GM15510 (cell line): ENCODE results near the gene KITLG.

Source experiments
- POLR2A ChIP-seq: IDR thresholded peaks from 3 replicates; pipeline ENCODE4 v1.6.1; 2011; ENCODE audit warnings: borderline replicate concordance; ENCODE audit not compliant: insufficient read length; ENCODE audit errors: extremely low read depth

KITLG gene

DNA sequence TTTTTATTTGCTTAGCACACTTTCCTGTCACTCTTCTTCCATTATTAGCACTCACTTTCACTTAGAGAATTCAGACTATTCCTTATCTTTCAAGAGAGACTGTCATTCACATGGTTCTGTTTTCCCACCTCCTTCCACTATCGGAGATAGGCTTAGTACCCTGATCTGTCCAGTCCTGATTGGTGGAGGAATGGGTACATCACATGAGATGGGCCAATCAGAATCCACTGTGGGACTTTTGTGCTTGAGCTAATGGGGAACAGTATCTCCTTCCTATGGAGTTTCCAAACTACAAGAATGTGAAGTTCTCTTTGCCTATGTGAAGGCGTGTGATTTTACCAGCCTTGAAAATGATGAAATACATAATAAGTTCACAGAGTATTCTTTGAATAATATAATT is 4.8 kb upstream of the KITLG start:
- TF ChIP-seq POLR2A = no peak

DNA sequence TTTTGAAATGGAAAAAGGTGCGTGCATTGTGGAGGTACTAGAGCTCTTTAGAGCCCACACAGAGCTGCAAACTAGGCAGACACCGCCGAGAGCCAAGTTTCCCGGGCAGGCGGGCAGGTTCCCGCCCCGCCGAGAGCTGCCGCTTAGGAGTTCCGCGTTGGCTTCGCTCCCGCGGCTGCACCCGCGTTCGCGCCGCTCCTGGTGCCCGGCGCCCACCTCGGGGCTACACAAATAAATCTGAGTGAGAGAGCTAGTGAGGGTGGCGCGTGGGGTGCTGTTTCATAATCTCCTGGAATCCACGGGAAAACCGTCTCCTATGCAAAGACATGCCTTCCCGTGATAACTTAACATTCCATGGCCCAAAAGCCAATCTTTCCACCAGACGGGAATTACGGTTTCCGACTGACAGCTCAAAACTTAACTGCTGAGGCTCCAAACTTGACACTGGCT is 645 bp downstream of the KITLG start:
- TF ChIP-seq POLR2A = no peak

DNA sequence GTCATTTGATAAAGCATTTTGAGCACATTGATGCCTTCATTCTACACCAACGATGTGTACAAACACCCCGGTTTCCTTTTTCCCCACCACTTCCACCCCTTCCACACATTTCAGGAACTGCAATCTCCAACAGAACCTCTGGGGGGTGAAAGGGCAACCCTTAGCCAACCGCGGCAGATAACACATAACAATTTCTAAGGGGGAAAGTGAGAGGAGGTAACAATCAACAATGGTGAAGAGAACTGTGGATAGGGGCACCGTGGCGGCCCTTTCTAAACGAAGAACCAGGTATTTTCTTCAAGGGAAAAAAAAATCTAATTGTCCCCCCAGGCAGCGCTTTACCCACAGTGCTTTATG is 1.1 kb downstream of the KITLG start:
- no peak for TF ChIP-seq POLR2A

DNA sequence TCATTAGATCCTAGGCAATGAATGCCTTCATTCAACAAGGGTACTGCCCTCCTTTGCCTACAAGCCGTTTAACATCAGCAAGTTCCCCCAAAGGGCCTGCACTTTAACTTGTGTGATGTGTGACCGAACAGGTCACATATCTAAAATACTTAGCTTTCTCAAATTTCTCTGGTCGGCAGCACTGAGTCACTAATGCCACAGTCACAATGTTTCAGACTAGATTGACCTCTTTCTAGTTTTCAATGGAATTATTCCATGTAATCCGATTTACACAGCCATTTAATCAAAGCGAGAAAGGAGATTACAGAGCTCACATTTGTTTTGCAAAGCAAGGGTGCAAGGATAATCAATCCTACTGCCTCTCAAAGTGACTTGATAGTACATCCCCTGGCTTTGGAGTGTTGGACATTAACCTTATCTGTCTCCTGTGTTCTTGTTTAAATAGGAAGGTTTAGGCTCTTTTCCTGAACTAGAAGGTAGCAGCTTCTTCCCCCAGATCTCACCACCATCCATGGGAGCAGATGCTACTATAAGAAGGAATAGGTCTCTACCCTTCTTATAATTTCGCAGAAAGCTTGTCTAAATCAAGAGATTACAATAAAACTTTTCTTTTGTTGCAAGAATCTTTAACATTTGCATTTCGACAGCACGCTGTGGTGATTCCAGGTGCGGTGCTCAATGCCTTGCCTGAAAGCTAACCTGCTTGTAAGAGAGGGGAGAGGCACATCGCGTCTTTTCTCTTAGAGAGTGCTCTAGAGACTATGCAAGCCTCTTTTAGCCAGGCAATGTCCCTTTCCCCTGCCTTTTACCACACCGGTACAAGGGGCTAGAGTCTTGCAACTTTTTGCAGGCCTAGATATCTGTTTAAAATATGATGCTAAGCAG is 1.8 kb downstream of the KITLG start:
- no peak for TF ChIP-seq POLR2A

DNA sequence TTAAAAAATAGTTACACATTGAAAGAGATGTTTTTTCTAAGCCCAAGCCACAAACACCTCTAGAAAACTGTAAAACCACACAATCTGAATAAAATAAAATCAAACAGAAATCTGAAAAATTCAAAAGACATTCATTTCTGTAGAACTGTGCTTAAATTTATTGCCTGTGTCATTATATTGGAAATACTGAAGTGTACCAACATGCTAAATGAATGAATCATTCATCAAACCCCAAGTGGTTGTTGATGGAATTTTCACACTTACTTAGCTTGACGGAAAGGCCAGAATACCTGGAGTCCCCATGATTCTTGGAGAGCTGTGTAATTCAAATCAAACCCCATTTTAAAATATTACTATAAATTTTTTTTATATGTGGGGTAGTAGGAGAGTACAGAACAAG is 2.7 kb downstream of the KITLG start:
- TF ChIP-seq POLR2A = no peak

DNA sequence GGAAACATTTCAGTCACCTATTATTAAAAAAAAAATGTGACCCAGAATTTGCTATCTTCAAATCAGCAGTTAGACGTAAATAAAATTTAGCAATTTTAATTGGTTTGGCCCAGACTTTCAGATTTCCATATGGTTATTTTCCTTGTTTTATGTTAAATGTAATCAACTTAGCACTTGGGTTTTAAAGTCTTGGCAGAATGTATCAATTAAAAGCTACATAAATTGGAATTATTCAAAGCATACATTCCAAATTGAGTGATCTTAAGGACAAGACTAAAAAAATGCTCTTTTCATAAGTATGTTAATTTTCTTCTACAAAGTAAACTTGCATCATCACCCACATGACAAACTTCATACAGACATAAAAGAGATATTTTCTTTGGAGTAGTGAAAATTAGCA is 3.4 kb downstream of the KITLG start:
- TF ChIP-seq POLR2A = no peak

DNA sequence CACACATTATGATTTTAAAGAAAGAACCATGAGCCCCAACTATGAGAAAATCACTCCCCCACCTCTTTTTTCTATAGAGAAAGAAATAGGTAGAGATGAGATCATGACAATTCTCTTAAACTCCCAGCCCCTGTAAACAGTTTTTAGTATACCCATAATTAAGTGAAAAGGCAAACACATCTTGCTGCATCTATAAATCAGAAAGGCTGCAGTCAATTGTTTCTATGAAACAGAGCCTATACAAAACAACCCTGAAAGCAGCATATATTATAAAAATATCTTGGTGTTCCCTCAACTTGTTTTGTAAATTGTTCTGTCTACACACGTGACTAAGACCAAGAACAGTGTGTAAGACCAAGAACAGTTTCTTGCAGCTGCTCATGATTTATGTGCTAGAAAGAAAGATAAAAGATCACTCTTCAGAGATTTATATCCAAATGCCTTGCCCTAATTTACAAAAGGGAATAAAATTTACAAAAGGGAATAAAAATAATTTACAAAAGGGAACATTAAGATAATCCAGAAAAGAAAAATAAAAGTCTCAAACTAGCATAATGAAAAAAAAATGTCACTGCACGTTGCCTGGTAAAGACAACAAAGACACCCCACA is 4.8 kb downstream of the KITLG start:
- no peak for TF ChIP-seq POLR2A

DNA sequence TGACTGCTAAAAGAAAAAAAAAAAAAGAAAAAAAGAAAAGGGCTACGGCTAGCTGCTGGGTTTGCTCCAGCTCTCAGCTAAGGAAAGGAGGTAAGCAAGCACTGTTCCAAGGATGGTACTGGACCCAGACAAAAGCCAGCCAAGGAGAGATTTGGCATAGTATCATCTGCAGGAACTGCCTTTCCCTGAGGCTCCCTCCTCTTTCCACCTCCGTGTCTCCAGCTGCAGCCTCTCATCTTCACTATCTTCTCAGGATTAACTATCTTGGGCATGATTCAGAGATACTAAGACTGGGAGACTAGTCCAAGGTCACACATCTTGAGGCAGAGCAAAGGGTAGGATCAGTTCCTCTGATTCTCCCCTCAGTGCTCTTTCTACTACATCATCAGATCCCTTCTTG is 6.0 kb downstream of the KITLG start:
- no peak for TF ChIP-seq POLR2A

DNA sequence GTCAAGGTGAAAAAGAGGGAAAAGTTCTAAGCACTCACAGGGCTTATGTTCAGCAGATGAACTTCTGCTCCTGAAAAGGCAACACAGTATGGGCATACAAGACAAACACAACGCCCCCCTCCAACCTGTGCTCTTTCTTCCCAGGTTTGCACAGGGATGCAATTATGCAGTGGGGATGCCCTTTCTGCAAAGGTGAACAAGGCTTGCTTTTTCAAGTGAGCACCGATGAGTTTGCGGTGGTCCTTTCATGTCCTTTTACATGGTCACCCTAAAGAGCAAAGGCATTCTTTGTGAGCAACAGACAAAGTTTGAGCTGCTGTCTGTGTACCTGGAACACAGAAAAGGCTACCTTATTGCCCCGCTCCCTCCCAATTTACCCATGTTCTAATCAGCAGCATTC is 6.7 kb downstream of the KITLG start:
- TF ChIP-seq POLR2A = no peak

DNA sequence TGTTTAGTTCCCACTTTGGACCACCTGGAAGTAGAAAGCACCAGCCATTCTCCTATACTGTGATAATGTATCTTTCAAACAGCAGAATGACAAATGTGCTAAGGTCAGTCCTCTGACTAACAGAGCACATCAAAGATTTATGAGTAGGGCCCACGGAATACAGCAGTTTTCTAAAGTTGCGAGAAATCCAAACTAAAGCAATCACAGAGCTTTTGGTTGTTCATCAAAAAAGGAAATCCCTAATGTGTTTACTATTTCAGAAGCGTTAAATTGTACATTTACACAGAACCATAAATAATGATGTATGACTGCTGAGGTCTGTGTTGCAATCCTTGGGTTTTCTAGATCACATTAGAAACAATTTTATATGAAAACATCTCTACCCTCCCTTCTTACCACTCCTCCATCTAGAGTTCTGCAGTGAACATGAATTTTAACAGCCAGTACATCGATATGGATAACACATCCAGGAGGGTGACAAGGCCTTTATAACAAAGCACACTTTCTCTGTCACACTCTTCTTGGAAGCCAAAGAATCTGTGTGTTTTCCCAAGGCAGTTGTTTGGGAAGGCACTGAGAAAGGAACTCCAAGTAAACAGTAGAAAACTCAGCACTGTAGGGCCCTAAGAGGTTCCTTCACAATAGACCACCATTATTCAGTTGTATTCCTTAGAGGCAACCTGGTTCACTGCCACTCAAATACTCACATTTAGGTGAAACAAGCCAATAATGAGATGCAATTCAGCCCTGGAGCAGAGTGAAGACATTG is 7.3 kb downstream of the KITLG start:
- no peak for TF ChIP-seq POLR2A

DNA sequence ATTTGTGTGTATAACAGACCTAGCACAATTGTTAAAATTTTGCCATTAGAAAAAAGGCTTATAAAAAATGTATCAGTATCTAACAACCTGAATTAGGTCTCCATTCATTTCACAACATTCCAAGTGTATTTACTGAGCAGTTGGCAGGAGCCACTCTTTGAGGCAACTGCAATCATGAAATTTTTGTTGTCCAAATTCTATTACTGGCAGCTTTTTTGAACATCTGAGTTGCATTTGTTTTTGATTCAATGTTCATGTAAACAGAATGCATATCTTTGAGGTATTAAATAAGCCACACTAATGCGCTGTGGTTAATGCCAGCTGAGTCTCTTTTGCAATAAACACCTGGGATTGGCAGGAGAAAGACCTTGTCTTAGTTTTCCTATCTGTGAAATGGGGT is 8.7 kb downstream of the KITLG start:
- TF ChIP-seq POLR2A = no peak

DNA sequence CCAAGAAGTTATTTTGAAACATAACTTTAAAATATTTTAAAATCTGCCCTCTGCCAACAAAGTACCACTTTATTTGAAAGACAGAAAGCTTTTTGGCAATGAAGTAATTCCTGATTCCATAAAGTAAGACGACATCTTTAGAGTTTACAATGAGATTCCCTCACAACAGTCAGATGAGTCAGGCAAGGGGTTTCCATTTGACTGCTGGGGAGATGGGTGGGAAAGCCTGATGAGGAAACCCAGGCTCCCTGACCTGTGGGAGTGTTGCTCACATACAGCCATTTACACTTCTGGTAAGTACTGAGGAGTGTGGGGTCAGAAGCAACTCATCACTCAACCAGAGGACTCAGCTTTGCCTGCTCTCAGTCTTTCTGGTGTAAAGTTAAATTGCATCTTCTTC is 10.2 kb downstream of the KITLG start:
- no peak for TF ChIP-seq POLR2A

DNA sequence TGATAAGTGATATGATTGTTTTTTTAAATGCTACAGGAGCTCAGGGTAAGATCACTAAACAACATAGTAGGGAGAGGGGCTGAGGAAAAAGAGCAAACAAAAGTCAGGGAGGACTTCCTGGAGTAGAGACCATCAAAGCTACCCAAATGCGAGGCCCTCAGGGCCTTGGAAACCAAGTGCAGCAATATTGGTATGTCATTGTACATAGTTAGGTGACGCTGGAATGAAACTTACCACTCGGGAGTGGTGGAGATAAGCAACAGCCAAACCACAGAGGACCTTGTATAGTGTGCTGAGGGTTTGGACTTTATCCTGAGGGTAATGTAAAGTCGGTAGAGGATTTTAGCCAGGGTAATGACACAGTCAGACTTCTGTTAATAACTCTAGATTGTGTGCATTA is 13.8 kb downstream of the KITLG start:
- TF ChIP-seq POLR2A = no peak

DNA sequence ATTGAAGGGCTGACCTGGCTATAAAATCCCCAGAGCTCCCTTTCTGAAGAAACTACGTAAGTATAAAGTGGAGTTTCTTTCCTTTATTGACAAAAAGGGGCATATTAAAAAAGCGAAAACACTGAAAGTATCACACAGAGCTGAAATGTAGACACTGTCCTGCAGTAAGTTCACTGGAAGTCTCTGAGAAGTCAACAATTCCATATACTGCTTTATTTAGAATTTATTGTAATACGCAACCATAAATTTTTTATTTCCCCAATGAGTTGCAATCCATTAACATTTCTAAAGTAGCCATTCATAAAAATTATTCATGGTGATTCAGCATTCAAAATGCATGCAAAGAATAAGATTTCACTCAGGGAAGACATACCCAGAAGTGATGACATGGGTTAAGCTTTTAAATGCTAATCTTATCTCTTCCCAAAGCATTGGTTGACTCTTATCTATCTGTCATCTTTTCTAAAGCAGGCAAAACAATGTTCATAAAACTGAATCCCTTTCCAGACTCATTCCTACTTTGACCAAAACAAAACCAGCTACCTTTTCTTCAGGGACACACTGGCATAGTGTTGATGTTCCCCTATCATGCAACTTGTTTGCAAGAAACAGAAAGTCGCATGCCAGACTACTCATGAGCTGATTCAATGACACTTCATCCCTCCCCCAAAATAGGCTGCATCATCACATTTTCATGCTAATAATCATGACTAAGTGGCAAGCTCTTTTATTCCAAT is 17.3 kb downstream of the KITLG start:
- no peak for TF ChIP-seq POLR2A

DNA sequence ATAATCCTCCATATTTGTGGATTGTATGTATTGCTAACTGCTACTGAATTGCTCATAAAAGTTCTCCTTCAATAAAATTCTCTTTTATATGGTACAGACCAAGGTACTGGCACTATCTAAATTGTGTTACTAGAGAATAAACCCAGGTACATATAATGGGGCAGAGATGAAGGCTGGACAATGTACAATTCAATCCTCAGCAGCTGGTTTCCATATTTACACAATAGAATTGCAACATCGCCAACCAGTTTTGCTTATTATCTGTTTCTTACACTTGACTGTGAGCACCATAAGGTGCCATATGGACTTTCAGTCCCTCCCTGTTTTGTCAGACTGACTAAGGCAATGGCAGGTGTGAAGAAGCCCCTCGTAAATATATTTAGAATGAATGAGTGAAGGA is 18.1 kb downstream of the KITLG start:
- no peak for TF ChIP-seq POLR2A
